ENCODE results near the gene GDPD4. TPM values are rescaled to one million over a fixed set of nuclear protein-coding genes. Genes with fewer than 3 reads are reported as not detected.

The GDPD4 gene
- total and polyA plus RNA-seq, 4 donors, result 0.08 to 1.1 TPM; not detected in 2

- 95% methylated on average over 21 of the region's 21 CpGs for WGBS
- no peaks in the 10 kb centered on the region for H3K27me3 ChIP-seq (ENCODE audit: control insufficient read depth in 4 of 4, insufficient read depth in 4 of 4, low read length in 3 of 4)
- H3K27ac ChIP-seq (ENCODE audit: low read depth in 1 of 2, low read length in 2 of 2), result no peak overlapping the region
- no peak overlapping the region for H3K9ac ChIP-seq (ENCODE audit: low read depth in 1 of 2, low read length in 2 of 2)
- no peaks in the 10 kb centered on the region for H3K9me3 ChIP-seq (ENCODE audit: control insufficient read depth in 4 of 4, low read length in 3 of 4)
- H3K36me3 ChIP-seq (ENCODE audit: control insufficient read depth in 4 of 4, insufficient read depth in 3 of 4, low read depth in 1 of 4, low read length in 3 of 4), result peaks cover 7 to 33% (median 15%) of the 10 kb centered on the region in 4 donors
- DNase-seq (ENCODE audit: low spot score), result no peak
- H3K4me3 ChIP-seq (ENCODE audit: low read depth in 1 of 3, low read length in 3 of 3), result no peak overlapping the region
- TF ChIP-seq GABPA (IDR thresholded peaks at IDR 0.05 in 1 of 2, conservative IDR thresholded peaks at IDR 0.05 in 1 of 2), result no peak
- no peak for TF ChIP-seq HNF4A (conservative IDR thresholded peaks at IDR 0.05)
- no peak for TF ChIP-seq MAX (IDR thresholded peaks at IDR 0.05)
- peaks cover 10 to 20% (median 15%) of the 10 kb centered on the region in 4 donors for H3K4me1 ChIP-seq (ENCODE audit: control insufficient read depth in 4 of 4, insufficient read depth in 4 of 4, low read length in 3 of 4)
Measured at GRCh38 chr11:77182542-77183430, 118.7 kb downstream of the GDPD4 start.

- no peak overlapping the region for H3K9ac ChIP-seq (ENCODE audit: low read depth in 1 of 2, low read length in 2 of 2)
- no peak overlapping the region for H3K27ac ChIP-seq (ENCODE audit: low read depth in 1 of 2, low read length in 2 of 2)
- H3K4me3 ChIP-seq (ENCODE audit: low read depth in 1 of 3, low read length in 3 of 3), result no peak overlapping the region
- peaks cover 7 to 37% (median 19%) of the 10 kb centered on the region in 4 donors for H3K36me3 ChIP-seq (ENCODE audit: control insufficient read depth in 4 of 4, insufficient read depth in 3 of 4, low read depth in 1 of 4, low read length in 3 of 4)
- no peak for DNase-seq (ENCODE audit: low spot score)
- no peaks in the 10 kb centered on the region for H3K9me3 ChIP-seq (ENCODE audit: control insufficient read depth in 4 of 4, low read length in 3 of 4)
- no peak for TF ChIP-seq HNF4A (conservative IDR thresholded peaks at IDR 0.05)
- TF ChIP-seq NR2F2 (IDR thresholded peaks at IDR 0.05), result no peak
- no peak for TF ChIP-seq RAD21 (IDR thresholded peaks at IDR 0.05)
- TF ChIP-seq RXRA (IDR thresholded peaks at IDR 0.05), result no peak
- no peak for TF ChIP-seq CTCF (IDR thresholded peaks at IDR 0.05; ENCODE audit: low read depth, low read length, missing input control)
- no peak for TF ChIP-seq YY1 (IDR thresholded peaks at IDR 0.05)
- no peak for TF ChIP-seq MAX (IDR thresholded peaks at IDR 0.05)
- no peak for TF ChIP-seq GABPA (IDR thresholded peaks at IDR 0.05 in 1 of 2, conservative IDR thresholded peaks at IDR 0.05 in 1 of 2)
- no peak for TF ChIP-seq FOXA1 (IDR thresholded peaks at IDR 0.05)
- TF ChIP-seq JUND (IDR thresholded peaks at IDR 0.05), result no peak
- TF ChIP-seq EGR1 (IDR thresholded peaks at IDR 0.05; ENCODE audit: low read depth in 2 of 2), result no peak
- TF ChIP-seq REST (IDR thresholded peaks at IDR 0.05), result no peak
- H3K4me1 ChIP-seq (ENCODE audit: control insufficient read depth in 4 of 4, insufficient read depth in 4 of 4, low read length in 3 of 4), result peaks cover 10 to 19% (median 14%) of the 10 kb centered on the region in 4 donors
- H3K27me3 ChIP-seq (ENCODE audit: control insufficient read depth in 4 of 4, insufficient read depth in 4 of 4, low read length in 3 of 4), result no peaks in the 10 kb centered on the region
- 88% methylated on average over 22 of the region's 22 CpGs for WGBS
Measured at GRCh38 chr11:77181799-77182541, 119.5 kb downstream of the GDPD4 start.

Measured in liver (tissue), 9 donors.